Measurements from ENCODE around the gene IFITM2.
"Not testable (repeated sequence)": the region's sequence is repeated elsewhere in the genome, so short reads cannot be mapped to it uniquely, and the experiment has no call there.

Gene IFITM2

GRCh38 chr11:349270-349954, 41.8 kb downstream of the IFITM2 start:
- not testable (repeated sequence) for DNase-seq

- not testable (repeated sequence) for DNase-seq
These were observed 42.6 kb downstream of the IFITM2 start for GRCh38 chr11:350033-350722.

- DNase-seq = no peak
These were observed 43.2 kb downstream of the IFITM2 start for GRCh38 chr11:350723-351255.

- no peak for DNase-seq
These were observed 43.8 kb downstream of the IFITM2 start for GRCh38 chr11:351411-351810.

- DNase-seq = no peak
These were observed 44.9 kb downstream of the IFITM2 start for GRCh38 chr11:352456-353031.

- no peak for DNase-seq
These were observed 45.7 kb downstream of the IFITM2 start for GRCh38 chr11:353179-353873.

GRCh38 chr11:355581-356458, 48.2 kb downstream of the IFITM2 start:
- DNase-seq = peak; percentile 82

- no peak for DNase-seq
These were observed 49.0 kb downstream of the IFITM2 start for GRCh38 chr11:356610-357009.

- no peak for DNase-seq
These were observed 50.0 kb downstream of the IFITM2 start for GRCh38 chr11:357582-357981.

- no peak for DNase-seq
These were observed 50.6 kb downstream of the IFITM2 start for GRCh38 chr11:358129-358800.

Data from activated T-cell treated with anti-CD3 and anti-CD28 coated beads, Interleukin-2, amount 50 U/mL, for 1 hour (primary cell).